ENCODE measurements around the gene SLC35F2.
"Not testable (repeated sequence)": the region's sequence is repeated elsewhere in the genome, so short reads cannot be mapped to it uniquely, and the experiment has no call there.

SLC35F2 gene

GRCh38 chr11:107783121-107783520 lies 75.5 kb downstream of the SLC35F2 start:
- H3K9me3 Mint-ChIP-seq = no peaks in the 10 kb centered on the region
- peaks cover 13% of the 10 kb centered on the region for H3K27me3 Mint-ChIP-seq
- DNase-seq (no peak), ATAC-seq (no peak)
- H3K4me3 Mint-ChIP-seq = no peak overlapping the region
- no peak overlapping the region for H3K27ac Mint-ChIP-seq
- peaks cover 9% of the 10 kb centered on the region for H3K4me1 Mint-ChIP-seq
- H3K36me3 Mint-ChIP-seq (ENCODE audit: low read depth) = no peaks in the 10 kb centered on the region

DNA sequence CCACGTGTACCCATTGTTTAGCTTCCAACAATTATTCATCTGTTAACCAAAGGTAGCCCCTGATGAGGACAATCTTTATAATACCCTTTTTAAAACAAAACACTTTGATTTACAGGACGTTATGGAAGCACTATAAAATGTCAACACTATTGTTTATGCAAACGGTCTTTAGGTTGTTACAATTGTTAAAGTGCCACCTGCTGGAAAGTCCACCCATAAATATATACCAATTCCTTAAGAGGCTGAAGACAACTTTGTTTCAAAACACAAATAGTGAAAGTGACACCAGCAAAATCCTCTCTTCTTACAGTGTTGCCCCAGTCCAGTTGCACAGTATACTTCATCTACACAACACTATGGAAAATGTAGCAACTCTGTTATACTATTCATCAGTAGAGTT lies 77.8 kb downstream of the SLC35F2 start:
- peaks cover 13% of the 10 kb centered on the region for H3K27me3 Mint-ChIP-seq
- H3K36me3 Mint-ChIP-seq (ENCODE audit: low read depth) = no peaks in the 10 kb centered on the region
- no peak for ATAC-seq
- peaks cover 9% of the 10 kb centered on the region for H3K4me1 Mint-ChIP-seq
- DNase-seq = no peak
- no peak overlapping the region for H3K4me3 Mint-ChIP-seq
- H3K9me3 Mint-ChIP-seq = no peaks in the 10 kb centered on the region
- no peak overlapping the region for H3K27ac Mint-ChIP-seq

DNA sequence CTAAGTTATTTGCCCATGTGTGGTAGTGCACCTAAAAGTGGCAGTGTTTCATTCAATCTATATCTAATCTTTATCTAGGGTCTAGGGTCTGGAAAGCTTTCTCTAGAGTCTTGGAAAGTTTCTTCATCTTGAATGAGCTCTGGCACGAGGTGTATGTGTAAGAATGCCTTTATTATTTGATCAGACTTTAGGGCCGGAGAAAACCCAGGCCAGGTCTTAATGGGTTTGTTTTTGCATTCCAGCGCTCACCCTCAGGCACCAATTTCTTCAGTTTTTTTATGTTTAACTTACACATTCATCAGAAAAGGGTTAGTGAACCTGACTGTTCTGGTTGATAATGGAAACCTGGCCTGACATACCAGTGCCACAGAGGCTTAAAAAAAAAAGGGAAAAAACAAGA lies 78.5 kb downstream of the SLC35F2 start:
- Mint-ChIP-seq H3K36me3 (ENCODE audit: low read depth) (no peaks in the 10 kb centered on the region), H3K27me3 (peaks cover 13% of the 10 kb centered on the region), H3K4me1 (peaks cover 4% of the 10 kb centered on the region), H3K27ac (no peak overlapping the region), H3K9me3 (no peaks in the 10 kb centered on the region), H3K4me3 (no peak overlapping the region)
- DNase-seq = no peak
- ATAC-seq = no peak

DNA sequence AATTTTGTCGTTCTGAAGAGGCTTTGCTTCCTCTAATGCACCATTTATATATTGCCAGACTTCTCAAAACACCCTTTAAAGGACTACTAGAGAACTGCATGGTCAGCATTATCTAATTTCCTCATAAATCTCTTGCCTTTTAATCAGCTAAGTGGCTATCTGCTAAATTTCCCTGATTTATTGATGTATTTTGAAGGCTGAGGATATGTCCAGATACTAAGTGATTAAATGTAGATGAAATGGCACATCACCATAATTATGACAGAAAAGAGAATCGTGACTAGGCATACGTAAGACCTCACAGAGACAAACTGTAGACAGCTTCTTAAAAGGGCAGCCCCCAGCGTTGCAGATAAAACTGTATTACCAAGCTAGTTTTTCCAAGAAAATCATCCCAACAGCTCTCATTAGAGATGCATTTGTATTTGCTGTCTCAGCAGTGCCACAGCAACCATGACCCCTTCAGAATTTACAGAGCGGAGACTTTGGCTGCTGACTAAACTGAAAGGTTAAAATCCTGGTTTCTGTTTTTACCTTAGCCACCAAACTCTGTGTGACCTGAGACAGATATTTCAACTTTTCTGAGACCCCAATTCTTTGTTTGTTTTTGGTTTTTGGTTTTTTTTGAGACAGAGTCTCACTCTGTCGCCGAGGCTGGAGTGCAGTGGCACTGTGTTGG lies 79.6 kb downstream of the SLC35F2 start:
- no peak overlapping the region for H3K27ac Mint-ChIP-seq
- H3K4me1 Mint-ChIP-seq = no peaks in the 10 kb centered on the region
- H3K36me3 Mint-ChIP-seq (ENCODE audit: low read depth) = no peaks in the 10 kb centered on the region
- H3K9me3 Mint-ChIP-seq = no peaks in the 10 kb centered on the region
- H3K4me3 Mint-ChIP-seq = no peak overlapping the region
- DNase-seq (no peak), ATAC-seq (no peak)
- peaks cover 13% of the 10 kb centered on the region for H3K27me3 Mint-ChIP-seq

DNA sequence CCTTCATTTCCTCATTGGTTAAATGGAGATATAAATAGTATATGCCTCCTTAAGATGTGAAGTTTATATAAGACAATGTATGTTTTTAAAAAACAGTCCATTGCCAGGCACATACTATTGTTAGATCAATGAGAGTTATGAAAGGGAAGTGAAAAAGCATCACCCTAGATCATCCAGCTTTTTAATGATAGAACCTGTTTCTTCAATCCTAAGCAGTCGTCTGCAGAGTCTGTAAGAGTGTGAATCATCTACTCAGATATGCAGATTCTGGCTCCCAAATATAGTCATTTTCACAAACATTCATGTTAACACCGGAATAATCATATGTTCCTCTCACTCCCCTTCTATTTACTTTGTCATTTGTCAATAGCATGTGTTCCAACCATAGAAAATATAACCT lies 81.5 kb downstream of the SLC35F2 start:
- Mint-ChIP-seq H3K27ac (no peak overlapping the region), H3K4me3 (no peak overlapping the region), H3K9me3 (no peaks in the 10 kb centered on the region), H3K27me3 (peaks cover 9% of the 10 kb centered on the region), H3K4me1 (no peaks in the 10 kb centered on the region), H3K36me3 (ENCODE audit: low read depth) (no peaks in the 10 kb centered on the region)
- DNase-seq (no peak), ATAC-seq (no peak)

GRCh38 chr11:107776062-107776461 lies 82.5 kb downstream of the SLC35F2 start:
- H3K4me1 Mint-ChIP-seq = no peaks in the 10 kb centered on the region
- no peaks in the 10 kb centered on the region for H3K9me3 Mint-ChIP-seq
- H3K36me3 Mint-ChIP-seq (ENCODE audit: low read depth) = no peaks in the 10 kb centered on the region
- no peak overlapping the region for H3K4me3 Mint-ChIP-seq
- H3K27ac Mint-ChIP-seq = no peak overlapping the region
- no peak for DNase-seq
- H3K27me3 Mint-ChIP-seq = peaks cover 9% of the 10 kb centered on the region
- ATAC-seq = no peak

DNA sequence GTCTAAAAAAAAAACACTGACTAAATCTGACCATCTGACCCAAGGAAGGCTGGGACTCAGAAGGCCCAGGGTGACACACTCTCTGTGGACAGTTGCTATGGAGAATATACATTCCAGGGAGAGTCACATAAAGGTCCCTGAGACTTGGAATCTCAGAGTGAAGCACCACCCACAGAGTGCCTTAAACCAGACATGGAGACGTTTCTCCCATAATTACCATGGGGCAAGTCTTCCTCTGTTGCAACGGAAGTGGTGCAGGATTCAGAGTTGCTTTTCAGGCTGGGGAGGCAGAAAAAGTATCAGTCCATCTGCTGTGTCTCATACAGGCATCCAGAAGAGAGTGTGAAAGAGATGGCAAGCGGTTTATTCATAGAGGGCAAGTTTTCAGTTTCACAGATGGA lies 88.0 kb downstream of the SLC35F2 start:
- no peaks in the 10 kb centered on the region for H3K9me3 Mint-ChIP-seq
- DNase-seq (no peak), ATAC-seq (no peak)
- H3K4me3 Mint-ChIP-seq = no peak overlapping the region
- no peak overlapping the region for H3K27ac Mint-ChIP-seq
- H3K27me3 Mint-ChIP-seq = peaks cover 1% of the 10 kb centered on the region
- H3K4me1 Mint-ChIP-seq = no peaks in the 10 kb centered on the region
- no peaks in the 10 kb centered on the region for H3K36me3 Mint-ChIP-seq (ENCODE audit: low read depth)

- ATAC-seq = peak; percentile 40
- no peaks in the 10 kb centered on the region for H3K4me1 Mint-ChIP-seq
- no peak overlapping the region for H3K27ac Mint-ChIP-seq
- no peak for DNase-seq
- no peaks in the 10 kb centered on the region for H3K36me3 Mint-ChIP-seq (ENCODE audit: low read depth)
- H3K9me3 Mint-ChIP-seq = no peaks in the 10 kb centered on the region
- no peak overlapping the region for H3K4me3 Mint-ChIP-seq
- peaks cover 6% of the 10 kb centered on the region for H3K27me3 Mint-ChIP-seq
Observed at GRCh38 chr11:107769189-107769588, 89.4 kb downstream of the SLC35F2 start.

- not testable (repeated sequence) for DNase-seq; H3K36me3 Mint-ChIP-seq (ENCODE audit: low read depth); H3K27ac Mint-ChIP-seq; H3K9me3 Mint-ChIP-seq; H3K4me1 Mint-ChIP-seq; H3K4me3 Mint-ChIP-seq; ATAC-seq
- H3K27me3 Mint-ChIP-seq = peaks cover 43% of the 10 kb centered on the region
Observed at GRCh38 chr11:107758719-107759355, 99.8 kb downstream of the SLC35F2 start.

GRCh38 chr11:107757661-107758060 lies 100.9 kb downstream of the SLC35F2 start:
- no peaks in the 10 kb centered on the region for H3K4me1 Mint-ChIP-seq
- no peak overlapping the region for H3K27ac Mint-ChIP-seq
- no peaks in the 10 kb centered on the region for H3K9me3 Mint-ChIP-seq
- peaks cover 37% of the 10 kb centered on the region for H3K27me3 Mint-ChIP-seq
- H3K4me3 Mint-ChIP-seq = no peak overlapping the region
- ATAC-seq (no peak), DNase-seq (no peak)
- no peaks in the 10 kb centered on the region for H3K36me3 Mint-ChIP-seq (ENCODE audit: low read depth)

DNA sequence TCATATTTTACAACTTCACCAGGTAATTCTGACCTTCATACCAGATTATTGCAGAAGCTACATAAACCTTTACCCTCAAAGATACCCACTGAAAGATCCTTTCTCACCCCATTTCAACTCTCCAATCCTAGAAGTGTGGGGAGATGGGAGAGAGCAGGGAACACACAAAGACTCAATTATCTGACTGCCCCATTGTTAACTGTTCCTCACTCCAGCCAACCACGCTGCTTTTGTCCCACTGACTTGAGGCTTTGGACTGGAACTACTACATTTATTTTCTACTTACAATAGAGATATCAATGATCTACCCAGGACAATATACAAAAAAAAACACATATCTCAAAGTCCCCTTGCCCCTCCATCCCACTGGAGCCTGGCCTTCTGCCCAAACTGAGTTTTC lies 102.0 kb downstream of the SLC35F2 start:
- Mint-ChIP-seq H3K27me3 (peaks cover 37% of the 10 kb centered on the region), H3K27ac (no peak overlapping the region)
- no peak for DNase-seq

DNA sequence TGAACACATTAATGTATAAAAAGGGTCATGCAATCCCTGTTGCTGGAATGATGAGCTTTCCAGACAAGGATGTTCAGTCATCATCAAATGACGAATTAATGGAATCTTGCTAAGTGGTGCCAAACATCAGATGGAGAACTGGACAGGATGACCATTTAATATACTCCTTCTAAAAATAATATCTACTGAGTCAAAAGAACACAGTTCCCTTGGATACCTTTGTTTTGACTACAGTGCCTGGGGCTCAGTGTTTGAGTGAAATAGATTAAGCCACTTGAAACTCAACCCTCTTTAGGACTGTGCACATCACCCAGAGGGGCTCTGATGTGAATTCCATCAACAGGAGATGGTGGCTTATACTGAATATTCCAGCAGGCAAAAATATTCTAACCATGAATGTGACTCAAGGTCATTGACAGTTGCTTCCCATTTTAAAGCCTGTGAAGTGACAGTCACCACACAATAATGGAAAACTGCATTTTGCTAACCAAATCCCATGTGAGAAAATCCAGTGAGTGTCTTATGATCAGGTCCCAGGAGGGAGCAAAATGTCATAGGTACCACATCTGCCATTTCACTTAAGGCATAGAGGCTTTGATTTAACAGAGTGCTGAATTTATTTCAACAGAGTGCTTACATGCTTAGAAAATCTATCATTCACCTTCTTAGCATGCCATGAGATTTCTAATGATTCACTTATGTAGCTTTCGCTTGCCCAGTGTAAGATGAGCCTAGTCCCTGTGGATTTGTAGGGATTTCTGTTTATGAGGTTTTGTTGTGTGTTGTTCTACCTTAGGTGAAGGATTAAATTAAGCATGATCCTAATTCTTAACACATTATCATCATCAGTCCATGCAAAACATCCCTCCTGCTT lies 105.4 kb downstream of the SLC35F2 start:
- H3K4me1 Mint-ChIP-seq = no peaks in the 10 kb centered on the region
- no peak overlapping the region for H3K27ac Mint-ChIP-seq
- H3K27me3 Mint-ChIP-seq = peaks cover 24% of the 10 kb centered on the region
- no peaks in the 10 kb centered on the region for H3K9me3 Mint-ChIP-seq
- ATAC-seq = no peak
- no peak for DNase-seq
- no peak overlapping the region for H3K4me3 Mint-ChIP-seq
- H3K36me3 Mint-ChIP-seq (ENCODE audit: low read depth) = no peaks in the 10 kb centered on the region

More for the DNA sequence above, 102.0 kb downstream of the SLC35F2 start:
- ATAC-seq = no peak
- H3K9me3 Mint-ChIP-seq = no peaks in the 10 kb centered on the region
- H3K4me1 Mint-ChIP-seq = no peaks in the 10 kb centered on the region
- no peak overlapping the region for H3K4me3 Mint-ChIP-seq
- no peaks in the 10 kb centered on the region for H3K36me3 Mint-ChIP-seq (ENCODE audit: low read depth)

GRCh38 chr11:107752508-107752907 lies 106.1 kb downstream of the SLC35F2 start:
- Mint-ChIP-seq H3K4me3 (no peak overlapping the region), H3K27ac (no peak overlapping the region), H3K9me3 (no peaks in the 10 kb centered on the region), H3K4me1 (no peaks in the 10 kb centered on the region), H3K27me3 (peaks cover 17% of the 10 kb centered on the region), H3K36me3 (ENCODE audit: low read depth) (no peaks in the 10 kb centered on the region)
- no peak for DNase-seq
- no peak for ATAC-seq

GRCh38 chr11:107751082-107751481 lies 107.5 kb downstream of the SLC35F2 start:
- H3K4me3 Mint-ChIP-seq = no peak overlapping the region
- H3K36me3 Mint-ChIP-seq (ENCODE audit: low read depth) = no peaks in the 10 kb centered on the region
- no peak for ATAC-seq
- no peak overlapping the region for H3K27ac Mint-ChIP-seq
- no peaks in the 10 kb centered on the region for H3K9me3 Mint-ChIP-seq
- no peak for DNase-seq
- H3K27me3 Mint-ChIP-seq = peaks cover 13% of the 10 kb centered on the region
- no peaks in the 10 kb centered on the region for H3K4me1 Mint-ChIP-seq

DNA sequence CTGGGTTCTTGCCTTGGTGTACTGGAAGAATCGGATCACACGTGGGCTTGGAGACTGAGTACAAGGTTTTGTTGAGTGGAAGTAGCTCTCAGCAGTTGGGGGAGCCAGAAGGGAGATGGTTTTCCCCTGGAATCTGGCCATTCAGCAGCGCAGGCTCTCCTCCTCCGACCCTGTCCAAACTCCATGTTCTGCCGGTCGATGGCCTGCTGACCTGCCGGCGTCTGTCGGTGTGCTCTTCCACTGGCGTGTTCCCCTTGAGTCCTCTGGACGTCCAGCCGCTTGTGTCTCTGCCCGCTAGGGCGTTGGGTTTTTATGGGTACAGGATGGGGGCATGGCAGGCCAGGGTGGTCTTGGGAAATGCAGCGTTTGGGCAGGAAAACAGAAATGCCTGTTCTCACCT lies 108.3 kb downstream of the SLC35F2 start:
- Mint-ChIP-seq H3K4me3 (no peak overlapping the region), H3K4me1 (no peaks in the 10 kb centered on the region), H3K9me3 (no peaks in the 10 kb centered on the region), H3K27ac (no peak overlapping the region), H3K36me3 (ENCODE audit: low read depth) (no peaks in the 10 kb centered on the region), H3K27me3 (peaks cover 12% of the 10 kb centered on the region)
- ATAC-seq (no peak), DNase-seq (no peak)

Data from activated naive CD8-positive, alpha-beta T cell treated with anti-CD3 and anti-CD28 coated beads, Interleukin-2, amount 50 U/mL, for 24 hours (primary cell).